ENCODE measurements around the gene BID.

BID gene

DNA sequence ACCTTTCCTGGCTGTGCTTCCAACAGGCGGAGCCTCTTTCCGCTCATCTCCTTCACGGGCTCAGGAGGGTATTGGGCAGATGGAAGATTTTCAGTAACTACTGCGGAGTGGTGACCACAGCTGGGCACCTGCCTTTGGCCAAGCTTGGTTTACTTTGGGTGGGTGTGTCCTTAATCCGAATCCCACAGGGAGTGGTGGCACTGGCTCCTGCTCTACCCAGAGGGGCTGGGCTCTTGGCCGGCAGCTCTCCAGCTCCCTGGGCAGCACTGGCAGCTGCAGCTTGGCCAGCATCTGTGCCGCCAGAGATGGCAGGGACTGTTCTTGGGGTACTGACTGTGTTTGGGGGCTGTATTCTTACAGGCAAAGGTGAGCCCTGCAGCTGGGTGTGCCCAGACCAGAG, 29.8 kb downstream of the BID start:
- no peak overlapping the region for H3K9ac ChIP-seq (ENCODE audit: low read length in 2 of 2)
- no peak overlapping the region for H3K27ac ChIP-seq (ENCODE audit: low read length)
- no peaks in the 10 kb centered on the region for H3K36me3 ChIP-seq (ENCODE audit: control insufficient read depth in 2 of 2, insufficient read depth in 2 of 2, low read length in 2 of 2)
- H3K9me3 ChIP-seq (ENCODE audit: control insufficient read depth in 2 of 2, low read length in 2 of 2), result no peaks in the 10 kb centered on the region
- no peak overlapping the region for H3K4me3 ChIP-seq (ENCODE audit: low read length in 2 of 2)
- peaks cover 3% of the 10 kb centered on the region for H3K4me1 ChIP-seq (ENCODE audit: control insufficient read depth, insufficient read depth, low read length)
- H3K27me3 ChIP-seq (ENCODE audit: control insufficient read depth in 1 of 2, insufficient read depth in 2 of 2, low read length in 2 of 2), result no peaks in the 10 kb centered on the region

GRCh38 chr22:17743661-17744411, 30.4 kb downstream of the BID start:
- Histone ChIP-seq H3K27me3 (ENCODE audit: control insufficient read depth in 1 of 2, insufficient read depth in 2 of 2, low read length in 2 of 2) (no peaks in the 10 kb centered on the region), H3K4me3 (ENCODE audit: low read length in 2 of 2) (no peak overlapping the region), H3K4me1 (ENCODE audit: control insufficient read depth, insufficient read depth, low read length) (peaks cover 3% of the 10 kb centered on the region), H3K9me3 (ENCODE audit: control insufficient read depth in 2 of 2, low read length in 2 of 2) (no peaks in the 10 kb centered on the region), H3K9ac (ENCODE audit: low read length in 2 of 2) (no peak overlapping the region), H3K36me3 (ENCODE audit: control insufficient read depth in 2 of 2, insufficient read depth in 2 of 2, low read length in 2 of 2) (no peaks in the 10 kb centered on the region), H3K27ac (ENCODE audit: low read length) (no peak overlapping the region)

GRCh38 chr22:17742527-17742902, 31.8 kb downstream of the BID start:
- no peak overlapping the region for H3K9ac ChIP-seq (ENCODE audit: low read length in 2 of 2)
- H3K27ac ChIP-seq (ENCODE audit: low read length), result no peak overlapping the region

GRCh38 chr22:17741866-17742526, 32.3 kb downstream of the BID start:
- Histone ChIP-seq H3K9me3 (ENCODE audit: control insufficient read depth in 2 of 2, low read length in 2 of 2) (no peaks in the 10 kb centered on the region), H3K4me3 (ENCODE audit: low read length in 2 of 2) (no peak overlapping the region), H3K9ac (ENCODE audit: low read length in 2 of 2) (no peak overlapping the region), H3K27ac (ENCODE audit: low read length) (no peak overlapping the region), H3K36me3 (ENCODE audit: control insufficient read depth in 2 of 2, insufficient read depth in 2 of 2, low read length in 2 of 2) (no peaks in the 10 kb centered on the region), H3K4me1 (ENCODE audit: control insufficient read depth, insufficient read depth, low read length) (peaks cover 3% of the 10 kb centered on the region), H3K27me3 (ENCODE audit: control insufficient read depth in 1 of 2, insufficient read depth in 2 of 2, low read length in 2 of 2) (no peaks in the 10 kb centered on the region)

More at GRCh38 chr22:17742527-17742902, 31.8 kb downstream of the BID start:
- Histone ChIP-seq H3K27me3 (ENCODE audit: control insufficient read depth in 1 of 2, insufficient read depth in 2 of 2, low read length in 2 of 2) (no peaks in the 10 kb centered on the region), H3K9me3 (ENCODE audit: control insufficient read depth in 2 of 2, low read length in 2 of 2) (no peaks in the 10 kb centered on the region), H3K4me1 (ENCODE audit: control insufficient read depth, insufficient read depth, low read length) (peaks cover 3% of the 10 kb centered on the region), H3K36me3 (ENCODE audit: control insufficient read depth in 2 of 2, insufficient read depth in 2 of 2, low read length in 2 of 2) (no peaks in the 10 kb centered on the region), H3K4me3 (ENCODE audit: low read length in 2 of 2) (peak overlapping the region; percentile 7 to 47)

DNA sequence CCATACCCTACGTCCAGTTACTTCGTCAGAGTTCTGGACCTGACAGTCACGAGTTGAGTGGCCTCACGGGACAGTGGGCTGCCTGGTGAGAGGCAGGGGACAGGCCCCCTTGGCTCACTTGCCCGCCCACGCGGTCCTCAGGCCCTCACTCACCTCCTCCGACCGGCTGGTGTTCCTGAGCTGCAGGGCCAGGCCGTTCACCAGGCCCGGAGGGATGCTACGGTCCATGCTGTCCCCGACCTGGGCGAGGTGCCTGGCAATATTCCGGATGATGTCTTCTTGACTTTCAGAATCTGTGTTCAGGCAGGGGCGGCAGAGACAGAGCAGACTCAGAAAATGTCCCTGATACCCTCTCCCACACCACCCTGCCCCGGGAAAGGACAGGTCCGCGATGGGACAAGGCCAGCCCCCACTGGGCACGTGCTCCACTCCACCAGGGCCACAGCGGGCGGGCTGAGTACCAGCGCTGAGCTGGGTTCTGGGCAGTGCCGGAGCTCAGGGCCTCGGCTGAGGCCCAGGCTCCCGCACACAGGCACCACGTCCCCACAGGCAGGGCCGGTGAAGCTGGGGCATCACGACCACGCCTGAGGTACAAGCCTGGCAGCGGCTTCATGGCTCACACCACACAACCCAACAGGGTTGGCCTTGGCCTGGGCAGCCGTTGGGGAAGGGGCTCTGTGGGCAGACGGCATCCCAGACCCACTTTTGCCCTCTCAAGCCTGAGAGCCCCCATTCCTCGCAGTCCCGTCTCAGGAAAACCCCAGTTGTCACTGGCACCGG, 34.9 kb downstream of the BID start:
- H3K9ac ChIP-seq (ENCODE audit: low read length in 2 of 2), result no peak overlapping the region
- no peak overlapping the region for H3K27ac ChIP-seq (ENCODE audit: low read length)
- no peaks in the 10 kb centered on the region for H3K27me3 ChIP-seq (ENCODE audit: control insufficient read depth in 1 of 2, insufficient read depth in 2 of 2, low read length in 2 of 2)
- no peak overlapping the region for H3K4me3 ChIP-seq (ENCODE audit: low read length in 2 of 2)
- H3K9me3 ChIP-seq (ENCODE audit: control insufficient read depth in 2 of 2, low read length in 2 of 2), result no peaks in the 10 kb centered on the region
- peaks cover 3% of the 10 kb centered on the region for H3K4me1 ChIP-seq (ENCODE audit: control insufficient read depth, insufficient read depth, low read length)
- peaks cover 4 to 5% of the 10 kb centered on the region in 2 donors for H3K36me3 ChIP-seq (ENCODE audit: control insufficient read depth in 2 of 2, insufficient read depth in 2 of 2, low read length in 2 of 2)

DNA sequence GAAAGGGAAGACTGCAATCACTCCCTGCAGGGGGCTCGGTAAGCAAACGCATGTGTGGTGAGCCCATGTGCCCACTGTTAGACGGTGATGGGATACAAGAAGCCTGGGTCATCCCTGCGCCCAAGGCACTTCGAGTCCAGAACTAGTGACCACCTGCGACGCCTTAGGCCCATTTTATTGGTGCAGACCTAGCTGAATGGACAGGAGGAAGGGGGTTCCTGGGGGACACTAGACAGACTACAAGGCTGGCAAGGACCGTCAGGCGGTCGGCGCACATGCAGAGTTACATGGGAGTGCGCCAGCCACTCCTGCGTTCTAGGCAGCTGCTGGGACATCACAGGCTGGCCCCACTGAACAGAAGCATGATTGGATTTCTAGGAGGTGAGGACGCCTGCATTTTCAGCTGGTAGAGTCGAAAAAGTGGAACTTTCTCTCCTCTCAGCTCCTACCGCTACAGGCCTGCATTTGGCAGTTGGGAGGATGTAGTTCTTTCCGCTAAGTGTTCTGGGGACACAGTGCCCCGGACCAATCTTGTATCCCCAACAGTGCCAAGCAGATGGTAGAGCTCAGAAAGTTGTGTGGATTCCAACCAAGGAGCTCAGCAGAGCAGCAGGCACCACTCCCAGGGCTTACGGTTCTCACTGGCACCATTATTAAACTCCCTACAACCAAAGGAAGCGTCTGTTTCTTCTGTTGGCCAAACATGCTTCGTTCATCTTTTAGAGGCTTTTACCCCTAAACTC, 35.7 kb downstream of the BID start:
- Histone ChIP-seq H3K36me3 (ENCODE audit: control insufficient read depth in 2 of 2, insufficient read depth in 2 of 2, low read length in 2 of 2) (peaks cover 7 to 13% of the 10 kb centered on the region in 2 donors), H3K27me3 (ENCODE audit: control insufficient read depth in 1 of 2, insufficient read depth in 2 of 2, low read length in 2 of 2) (no peaks in the 10 kb centered on the region), H3K4me1 (ENCODE audit: control insufficient read depth, insufficient read depth, low read length) (peaks cover 3% of the 10 kb centered on the region), H3K27ac (ENCODE audit: low read length) (no peak overlapping the region), H3K9ac (ENCODE audit: low read length in 2 of 2) (no peak overlapping the region), H3K4me3 (ENCODE audit: low read length in 2 of 2) (no peak overlapping the region), H3K9me3 (ENCODE audit: control insufficient read depth in 2 of 2, low read length in 2 of 2) (no peaks in the 10 kb centered on the region)

- Histone ChIP-seq H3K4me3 (ENCODE audit: low read length in 2 of 2) (no peak overlapping the region), H3K9me3 (ENCODE audit: control insufficient read depth in 2 of 2, low read length in 2 of 2) (no peaks in the 10 kb centered on the region), H3K27ac (ENCODE audit: low read length) (no peak overlapping the region), H3K36me3 (ENCODE audit: control insufficient read depth in 2 of 2, insufficient read depth in 2 of 2, low read length in 2 of 2) (peaks cover 37 to 38% of the 10 kb centered on the region in 2 donors), H3K27me3 (ENCODE audit: control insufficient read depth in 1 of 2, insufficient read depth in 2 of 2, low read length in 2 of 2) (no peaks in the 10 kb centered on the region), H3K4me1 (ENCODE audit: control insufficient read depth, insufficient read depth, low read length) (no peaks in the 10 kb centered on the region), H3K9ac (ENCODE audit: low read length in 2 of 2) (no peak overlapping the region)
These were observed 40.1 kb downstream of the BID start for GRCh38 chr22:17734187-17734586.

- no peaks in the 10 kb centered on the region for H3K4me1 ChIP-seq (ENCODE audit: control insufficient read depth, insufficient read depth, low read length)
- H3K27ac ChIP-seq (ENCODE audit: low read length), result no peak overlapping the region
- H3K9ac ChIP-seq (ENCODE audit: low read length in 2 of 2), result no peak overlapping the region
- H3K4me3 ChIP-seq (ENCODE audit: low read length in 2 of 2), result no peak overlapping the region
- no peaks in the 10 kb centered on the region for H3K9me3 ChIP-seq (ENCODE audit: control insufficient read depth in 2 of 2, low read length in 2 of 2)
- no peaks in the 10 kb centered on the region for H3K27me3 ChIP-seq (ENCODE audit: control insufficient read depth in 1 of 2, insufficient read depth in 2 of 2, low read length in 2 of 2)
- H3K36me3 ChIP-seq (ENCODE audit: control insufficient read depth in 2 of 2, insufficient read depth in 2 of 2, low read length in 2 of 2), result peaks cover 37 to 38% of the 10 kb centered on the region in 2 donors
These were observed 40.8 kb downstream of the BID start for GRCh38 chr22:17733466-17733865.

DNA sequence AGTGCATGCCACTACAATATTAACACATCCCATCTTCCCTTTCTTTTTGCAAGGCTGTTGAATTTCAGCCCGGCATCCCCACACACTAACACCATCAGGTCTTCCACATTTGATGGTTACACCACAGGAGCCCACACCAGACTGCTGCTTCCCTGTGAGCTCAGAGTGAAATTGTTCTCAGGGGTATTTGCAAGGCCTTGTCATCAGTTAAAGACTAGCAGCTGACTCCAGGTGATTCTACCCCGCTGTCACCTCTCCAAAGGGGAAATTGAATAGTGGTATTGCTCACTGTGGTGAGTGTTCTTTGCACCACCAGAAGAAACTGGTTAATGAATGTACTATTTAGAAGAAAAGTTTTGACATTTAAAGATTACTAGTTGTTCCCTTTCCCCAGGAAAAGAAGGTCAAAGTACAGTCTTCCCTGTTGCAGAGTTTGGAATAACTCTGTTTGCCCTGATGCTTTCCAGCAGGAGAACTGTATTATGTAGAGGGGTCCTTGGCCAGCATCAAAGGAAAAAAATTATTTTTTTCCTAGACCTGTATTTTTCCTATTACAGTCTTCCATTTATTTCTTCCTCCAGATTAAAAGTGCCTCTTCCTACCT, 41.9 kb downstream of the BID start:
- Histone ChIP-seq H3K27ac (ENCODE audit: low read length) (no peak overlapping the region), H3K36me3 (ENCODE audit: control insufficient read depth in 2 of 2, insufficient read depth in 2 of 2, low read length in 2 of 2) (peaks cover 37 to 46% of the 10 kb centered on the region in 2 donors), H3K4me1 (ENCODE audit: control insufficient read depth, insufficient read depth, low read length) (peaks cover 1% of the 10 kb centered on the region), H3K9me3 (ENCODE audit: control insufficient read depth in 2 of 2, low read length in 2 of 2) (no peaks in the 10 kb centered on the region), H3K27me3 (ENCODE audit: control insufficient read depth in 1 of 2, insufficient read depth in 2 of 2, low read length in 2 of 2) (no peaks in the 10 kb centered on the region), H3K9ac (ENCODE audit: low read length in 2 of 2) (no peak overlapping the region), H3K4me3 (ENCODE audit: low read length in 2 of 2) (no peak overlapping the region)

DNA sequence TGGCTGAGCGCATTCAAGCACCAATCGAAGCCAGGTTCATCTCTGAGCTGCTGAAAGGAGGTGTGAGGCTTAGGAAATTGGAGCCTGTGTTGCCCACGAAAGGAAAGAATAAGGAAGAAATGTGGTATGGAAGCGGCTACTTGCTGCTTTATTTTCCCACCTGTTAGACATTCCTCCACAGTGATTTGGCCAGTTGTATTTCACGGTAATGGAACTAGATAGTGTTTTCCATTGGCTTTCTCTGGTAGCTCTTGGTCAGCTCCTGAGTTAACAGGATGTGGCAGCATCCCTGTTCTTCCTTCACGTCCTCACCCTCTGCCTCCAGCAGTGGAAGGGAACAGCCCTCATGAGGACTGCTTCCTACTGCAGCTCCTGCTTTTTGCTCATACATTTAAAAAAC, 44.7 kb downstream of the BID start:
- Histone ChIP-seq H3K9ac (ENCODE audit: low read length in 2 of 2) (no peak overlapping the region), H3K36me3 (ENCODE audit: control insufficient read depth in 2 of 2, insufficient read depth in 2 of 2, low read length in 2 of 2) (peaks cover 33 to 45% of the 10 kb centered on the region in 2 donors), H3K4me1 (ENCODE audit: control insufficient read depth, insufficient read depth, low read length) (peaks cover 22% of the 10 kb centered on the region), H3K4me3 (ENCODE audit: low read length in 2 of 2) (no peak overlapping the region), H3K9me3 (ENCODE audit: control insufficient read depth in 2 of 2, low read length in 2 of 2) (no peaks in the 10 kb centered on the region), H3K27me3 (ENCODE audit: control insufficient read depth in 1 of 2, insufficient read depth in 2 of 2, low read length in 2 of 2) (no peaks in the 10 kb centered on the region), H3K27ac (ENCODE audit: low read length) (no peak overlapping the region)
